ENCODE data around the gene MAP3K4. TPM values are rescaled to one million over a fixed set of nuclear protein-coding genes. Genes with fewer than 3 reads are reported as not detected.

Gene MAP3K4
- total RNA-seq, 1 donor from 2014 or later = 84.3 TPM

GRCh38 chr6:161079566-161080262, 88.1 kb downstream of the MAP3K4 start:
- DNase-seq (ENCODE audit: low read depth, low spot score) = no peak
- peaks cover 9% of the 10 kb centered on the region for H3K36me3 Mint-ChIP-seq (ENCODE audit: low read depth)
- peaks cover 2% of the 10 kb centered on the region for H3K4me1 Mint-ChIP-seq
- no peaks in the 10 kb centered on the region for H3K9me3 Mint-ChIP-seq
- H3K27me3 Mint-ChIP-seq (ENCODE audit: low read depth) = no peaks in the 10 kb centered on the region
- no peak overlapping the region for H3K27ac Mint-ChIP-seq (ENCODE audit: unreplicated experiment)
- TF ChIP-seq CTCF (conservative IDR thresholded peaks at IDR 0.05) = no peak
- H3K4me3 Mint-ChIP-seq = no peak overlapping the region

- no peaks in the 10 kb centered on the region for H3K4me1 Mint-ChIP-seq
- no peak overlapping the region for H3K4me3 Mint-ChIP-seq
- H3K27ac Mint-ChIP-seq (ENCODE audit: unreplicated experiment) = no peak overlapping the region
- no peak for TF ChIP-seq CTCF (conservative IDR thresholded peaks at IDR 0.05)
- H3K27me3 Mint-ChIP-seq (ENCODE audit: low read depth) = no peaks in the 10 kb centered on the region
- no peaks in the 10 kb centered on the region for H3K9me3 Mint-ChIP-seq
- H3K36me3 Mint-ChIP-seq (ENCODE audit: low read depth) = peaks cover 13% of the 10 kb centered on the region
- DNase-seq (ENCODE audit: low read depth, low spot score) = no peak
Observed at GRCh38 chr6:161080263-161080970, 88.8 kb downstream of the MAP3K4 start.

- H3K27me3 Mint-ChIP-seq (ENCODE audit: low read depth) = no peaks in the 10 kb centered on the region
- no peaks in the 10 kb centered on the region for H3K4me1 Mint-ChIP-seq
- no peak overlapping the region for H3K27ac Mint-ChIP-seq (ENCODE audit: unreplicated experiment)
- no peaks in the 10 kb centered on the region for H3K9me3 Mint-ChIP-seq
- H3K36me3 Mint-ChIP-seq (ENCODE audit: low read depth) = peaks cover 13% of the 10 kb centered on the region
- no peak overlapping the region for H3K4me3 Mint-ChIP-seq
- TF ChIP-seq CTCF (conservative IDR thresholded peaks at IDR 0.05) = no peak
- no peak for DNase-seq (ENCODE audit: low read depth, low spot score)
Observed at GRCh38 chr6:161082215-161082614, 90.6 kb downstream of the MAP3K4 start.

DNA sequence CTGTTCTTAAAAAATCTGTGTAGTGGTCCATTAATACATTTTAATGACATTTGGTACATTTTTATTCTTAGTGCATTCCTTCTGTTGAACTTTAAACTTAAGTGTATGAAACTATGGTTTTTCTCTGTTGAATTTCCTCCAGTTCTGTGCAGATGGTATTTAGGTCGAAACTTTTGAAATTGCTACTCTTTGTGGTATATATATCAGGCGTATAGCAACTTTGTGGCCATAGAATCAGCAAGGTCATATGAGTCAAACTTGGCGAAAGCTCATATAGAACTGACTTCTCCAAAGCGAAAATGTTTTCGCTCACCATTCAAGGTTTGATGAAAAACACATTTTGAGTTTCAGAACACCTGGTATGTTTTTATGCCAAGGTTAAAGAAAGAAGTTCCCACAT, 93.7 kb downstream of the MAP3K4 start:
- DNase-seq (ENCODE audit: low read depth, low spot score) = no peak
- no peaks in the 10 kb centered on the region for H3K9me3 Mint-ChIP-seq
- H3K36me3 Mint-ChIP-seq (ENCODE audit: low read depth) = peaks cover 13% of the 10 kb centered on the region
- no peak for TF ChIP-seq CTCF (conservative IDR thresholded peaks at IDR 0.05)
- H3K27me3 Mint-ChIP-seq (ENCODE audit: low read depth) = no peaks in the 10 kb centered on the region
- H3K4me3 Mint-ChIP-seq = no peak overlapping the region
- no peaks in the 10 kb centered on the region for H3K4me1 Mint-ChIP-seq
- no peak overlapping the region for H3K27ac Mint-ChIP-seq (ENCODE audit: unreplicated experiment)

DNA sequence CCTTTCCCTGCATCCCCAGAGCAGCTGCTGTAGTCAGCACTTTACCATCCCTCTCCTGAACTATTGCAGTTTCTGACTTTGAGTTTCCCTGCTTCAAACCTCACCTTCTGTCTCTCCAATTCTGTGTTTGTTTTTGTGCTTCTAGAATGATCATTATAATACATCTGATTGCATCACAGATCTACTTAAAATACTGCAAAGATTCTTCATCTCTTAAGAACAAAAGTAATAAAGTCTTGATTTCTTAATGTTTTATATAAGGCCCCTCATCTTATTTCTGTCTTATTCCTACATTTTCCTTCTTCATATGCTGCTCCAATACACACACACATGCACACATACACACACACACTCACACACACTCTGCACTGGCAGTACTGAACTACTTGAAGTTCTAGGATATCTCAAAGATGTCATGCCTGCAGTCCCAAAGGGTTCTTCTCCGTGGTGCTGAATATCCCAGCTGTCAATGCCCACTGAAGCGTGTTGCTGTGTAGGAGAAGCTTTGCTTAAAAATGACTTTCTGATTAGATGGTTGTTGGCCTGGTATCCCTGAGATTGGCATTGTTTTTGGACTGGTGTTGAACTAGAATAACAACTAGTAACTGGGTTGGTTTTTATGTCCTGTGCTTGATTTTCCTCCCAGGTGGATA, 97.2 kb downstream of the MAP3K4 start:
- DNase-seq (ENCODE audit: low read depth, low spot score) = no peak
- TF ChIP-seq CTCF (conservative IDR thresholded peaks at IDR 0.05) = no peak
- peaks cover 18% of the 10 kb centered on the region for H3K36me3 Mint-ChIP-seq (ENCODE audit: low read depth)
- no peaks in the 10 kb centered on the region for H3K9me3 Mint-ChIP-seq
- H3K4me3 Mint-ChIP-seq = no peak overlapping the region
- H3K27ac Mint-ChIP-seq (ENCODE audit: unreplicated experiment) = no peak overlapping the region
- H3K27me3 Mint-ChIP-seq (ENCODE audit: low read depth) = no peaks in the 10 kb centered on the region
- no peaks in the 10 kb centered on the region for H3K4me1 Mint-ChIP-seq

All from neural crest cell (in vitro differentiated cells).